GM12864 (cell line): Measurements from ENCODE around the gene SBSN.
A peak's percentile ranks its signal among the peaks of the same experiment; 100 is the strongest.

Source experiments
- DNase-seq: peaks from one replicate; pipeline ENCODE4 v3.0.0-alpha.2; 2011; ENCODE audit warnings: low read depth
- H3K4me3 ChIP-seq: 2 replicates; pipeline ENCODE4 v1.5.1; 2011; ENCODE audit warnings: mild to moderate bottlenecking, low read depth, low read length, control low read depth
- TF ChIP-seq, protein P1 (sequence below): IDR thresholded peaks from 2 replicates; pipeline ENCODE4 v1.5.1; 2011; ENCODE audit warnings: low read depth, mild to moderate bottlenecking, moderate library complexity, low read length, control low read depth, inconsistent platforms; ENCODE audit errors: missing control alignments

Gene SBSN

DNA sequence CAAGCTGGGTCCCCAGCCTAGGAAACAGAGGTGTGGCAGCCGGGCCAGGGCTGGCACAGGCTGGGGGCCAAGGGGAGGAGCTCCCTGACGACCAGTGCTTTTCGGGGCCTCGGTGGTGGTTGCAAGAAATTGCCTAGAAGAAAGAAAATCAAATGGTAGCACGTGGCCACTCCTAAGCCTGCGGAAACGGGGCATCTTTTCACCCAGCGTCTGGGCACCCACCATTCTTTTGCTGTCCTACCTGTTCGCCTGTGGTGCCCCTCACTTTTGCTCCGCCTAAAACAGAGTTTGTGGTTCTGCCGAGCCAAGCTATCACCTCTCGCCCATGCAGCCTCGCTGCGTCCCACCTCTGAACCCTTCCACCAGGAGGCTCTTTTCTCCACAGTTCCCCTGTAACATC is 30.7 kb downstream of the SBSN start:
- TF ChIP-seq, protein P1, sequence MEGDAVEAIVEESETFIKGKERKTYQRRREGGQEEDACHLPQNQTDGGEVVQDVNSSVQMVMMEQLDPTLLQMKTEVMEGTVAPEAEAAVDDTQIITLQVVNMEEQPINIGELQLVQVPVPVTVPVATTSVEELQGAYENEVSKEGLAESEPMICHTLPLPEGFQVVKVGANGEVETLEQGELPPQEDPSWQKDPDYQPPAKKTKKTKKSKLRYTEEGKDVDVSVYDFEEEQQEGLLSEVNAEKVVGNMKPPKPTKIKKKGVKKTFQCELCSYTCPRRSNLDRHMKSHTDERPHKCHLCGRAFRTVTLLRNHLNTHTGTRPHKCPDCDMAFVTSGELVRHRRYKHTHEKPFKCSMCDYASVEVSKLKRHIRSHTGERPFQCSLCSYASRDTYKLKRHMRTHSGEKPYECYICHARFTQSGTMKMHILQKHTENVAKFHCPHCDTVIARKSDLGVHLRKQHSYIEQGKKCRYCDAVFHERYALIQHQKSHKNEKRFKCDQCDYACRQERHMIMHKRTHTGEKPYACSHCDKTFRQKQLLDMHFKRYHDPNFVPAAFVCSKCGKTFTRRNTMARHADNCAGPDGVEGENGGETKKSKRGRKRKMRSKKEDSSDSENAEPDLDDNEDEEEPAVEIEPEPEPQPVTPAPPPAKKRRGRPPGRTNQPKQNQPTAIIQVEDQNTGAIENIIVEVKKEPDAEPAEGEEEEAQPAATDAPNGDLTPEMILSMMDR = no peak
- DNase-seq = no peak
- H3K4me3 ChIP-seq = no peak overlapping the region

DNA sequence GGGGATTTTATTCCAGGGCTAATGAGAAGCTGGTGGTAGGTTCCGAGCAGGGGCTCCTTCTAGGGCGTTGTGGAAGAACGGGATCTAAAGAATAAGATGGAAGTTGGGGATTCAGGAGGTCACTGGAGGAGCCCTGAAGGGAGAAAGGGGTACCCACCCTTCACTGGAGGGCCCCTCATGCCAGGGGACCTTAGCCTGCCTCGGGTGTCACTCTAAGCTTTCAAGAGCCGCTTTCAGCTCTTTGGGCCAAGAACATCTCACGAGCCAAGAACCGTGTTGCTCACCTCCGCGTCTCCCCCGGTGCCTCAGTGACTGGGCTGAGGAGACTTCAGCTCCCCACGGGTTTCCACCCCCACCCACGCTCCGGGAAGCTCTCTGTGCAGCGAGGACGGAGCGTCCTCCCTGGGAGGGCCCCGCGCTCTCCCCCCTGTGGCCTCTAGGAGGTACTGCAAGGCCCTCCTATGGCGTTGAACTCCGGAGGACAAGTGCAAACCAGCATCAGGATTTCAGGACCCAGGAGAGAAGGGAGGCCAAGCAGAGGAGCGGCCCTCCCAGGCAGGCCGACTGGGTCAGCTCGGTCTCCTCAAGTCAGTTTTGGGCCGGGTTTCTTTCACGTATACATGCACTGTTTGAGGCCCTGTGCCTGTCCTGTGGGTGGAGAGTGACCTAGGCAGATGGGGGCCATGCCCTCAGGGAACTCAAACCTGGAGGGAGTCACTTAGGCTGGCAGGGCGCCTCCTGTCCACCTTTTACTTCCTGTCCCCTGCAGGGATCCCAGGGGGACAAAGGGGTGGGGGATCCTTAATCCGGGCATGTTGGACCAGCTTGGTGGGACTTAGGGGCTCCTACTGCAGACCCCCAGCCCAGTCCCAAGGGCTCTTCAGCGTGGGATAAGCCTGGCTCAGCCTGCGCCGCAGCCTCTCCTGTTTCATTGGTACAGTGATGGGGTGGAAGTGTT is 32.7 kb downstream of the SBSN start:
- TF ChIP-seq, protein P1 = peak; percentile 99
- H3K4me3 ChIP-seq = no peak overlapping the region
- no peak for DNase-seq

DNA sequence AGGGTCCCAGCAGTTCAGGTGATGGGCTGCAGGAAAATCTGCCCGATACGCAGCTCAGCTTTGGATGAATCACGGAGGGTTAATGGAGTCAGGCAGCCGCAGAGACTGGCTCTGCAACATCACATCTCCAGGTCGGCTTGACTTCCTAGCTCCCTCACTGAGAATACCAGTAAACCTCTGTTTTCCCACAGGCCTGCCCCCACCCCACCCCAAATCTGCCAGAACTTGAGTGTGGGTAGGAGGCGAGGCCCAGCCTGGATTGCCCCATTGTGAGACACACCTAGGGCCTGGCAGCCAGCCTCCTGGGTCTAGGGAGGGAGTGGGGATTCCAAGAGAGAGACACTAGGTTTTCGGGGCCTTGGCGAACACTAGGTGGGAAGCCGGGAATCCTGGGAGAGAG is 34.1 kb downstream of the SBSN start:
- H3K4me3 ChIP-seq = no peak overlapping the region
- DNase-seq = no peak
- TF ChIP-seq, protein P1 = no peak

DNA sequence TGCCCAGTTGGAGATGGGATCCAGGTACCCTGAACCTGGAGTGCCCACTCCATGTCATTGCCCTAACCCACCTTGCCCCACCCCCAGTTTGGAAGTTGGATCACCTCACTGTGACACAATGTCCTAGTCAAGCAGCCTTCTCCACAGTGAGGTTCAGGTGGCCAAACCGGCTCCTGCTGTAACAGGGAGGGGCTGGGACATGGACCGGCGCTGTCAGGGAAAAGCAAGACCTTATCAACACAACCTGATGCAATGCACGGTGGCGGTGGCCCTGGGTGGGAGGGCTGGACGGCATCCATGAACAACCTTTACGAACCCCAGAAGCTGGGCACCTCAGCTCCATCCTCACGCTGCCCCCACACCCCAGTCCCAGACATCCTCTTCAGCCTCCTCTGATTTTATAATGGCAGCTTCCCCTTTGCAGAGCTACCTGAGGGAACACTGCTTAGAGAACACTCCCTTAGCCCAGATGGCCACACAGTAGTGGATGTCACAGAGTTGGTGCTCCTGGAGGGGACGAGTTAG is 36.2 kb downstream of the SBSN start:
- no peak overlapping the region for H3K4me3 ChIP-seq
- TF ChIP-seq, protein P1 = no peak
- no peak for DNase-seq

DNA sequence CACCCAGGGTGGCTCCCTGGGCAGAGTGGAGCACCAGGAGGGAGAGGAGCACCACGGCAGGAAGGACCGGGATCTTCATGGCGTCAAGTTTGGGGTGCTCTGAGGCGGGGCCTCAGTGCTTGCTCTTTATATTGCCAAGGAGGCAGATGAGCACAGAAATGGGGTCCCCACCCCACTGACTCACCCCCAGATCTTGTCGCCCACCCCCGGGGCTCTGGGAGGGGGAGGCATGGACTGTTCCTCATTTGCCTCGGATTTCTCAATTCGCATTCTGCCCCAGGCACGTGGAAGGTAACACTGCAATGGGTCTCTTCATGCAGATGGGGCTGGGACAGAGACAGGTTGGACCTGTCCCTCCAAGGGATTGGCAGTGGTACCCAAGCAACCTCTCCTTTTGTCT is 37.7 kb downstream of the SBSN start, which contains the start of gene KRTDAP:
Gene KRTDAP (minus strand): TSS at position 101 of the 400 bp plus-strand sequence. CDS start 22 bp downstream, at position 79.
- H3K4me3 ChIP-seq = no peak within 1 kb of the TSS
- TF ChIP-seq, protein P1 = no peak
- DNase-seq = no peak

DNA sequence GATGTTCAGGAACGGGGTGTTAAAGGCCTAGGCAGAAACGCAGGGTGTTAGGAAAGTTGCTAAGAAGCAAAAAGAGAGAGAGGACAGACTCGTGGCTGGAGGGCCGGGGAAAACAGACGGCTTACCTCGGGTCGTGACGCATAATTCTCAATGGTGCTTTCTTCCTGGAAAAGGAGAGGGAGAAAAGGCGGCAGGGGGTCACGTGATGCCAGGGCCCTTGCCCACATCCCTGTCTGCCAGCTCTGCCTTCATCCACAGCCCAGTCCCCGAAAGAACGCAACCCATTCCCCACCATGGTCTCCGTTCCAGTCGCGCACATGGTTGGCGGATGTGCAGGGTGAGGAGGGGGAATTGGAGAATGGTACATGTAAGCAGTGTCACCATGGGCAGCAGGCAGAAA is 39.4 kb downstream of the SBSN start:
- no peak overlapping the region for H3K4me3 ChIP-seq
- DNase-seq = no peak
- TF ChIP-seq, protein P1 = no peak

DNA sequence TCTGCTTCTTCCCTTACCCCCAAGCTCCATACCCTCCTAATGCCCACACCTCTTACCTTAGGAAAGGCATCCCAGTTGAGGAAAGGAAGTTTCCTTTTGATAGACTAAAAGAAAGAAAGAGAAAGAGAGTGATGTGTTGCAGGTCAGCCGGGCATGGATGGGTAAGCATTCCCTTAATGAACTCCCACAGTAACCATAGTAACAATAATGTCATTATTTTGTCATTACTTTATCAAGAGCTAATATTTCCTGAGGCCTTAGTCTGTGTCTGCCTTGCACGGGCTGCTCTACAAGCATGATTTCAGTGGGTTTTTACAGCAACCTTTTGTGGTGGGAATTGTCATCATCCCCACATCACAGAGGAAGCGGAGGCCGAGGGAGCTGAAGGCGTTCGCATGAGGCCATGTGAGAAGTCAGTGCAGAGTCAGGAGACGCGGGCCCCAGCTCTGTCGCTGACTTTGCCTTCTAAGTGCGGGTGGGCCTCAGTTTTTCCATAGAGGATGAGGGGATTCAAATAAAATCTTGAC is 40.4 kb downstream of the SBSN start:
- no peak for DNase-seq
- H3K4me3 ChIP-seq = no peak overlapping the region
- TF ChIP-seq, protein P1 = no peak
